GM12878 (cell line): ENCODE measurements around the gene ANKMY1. TPM values are rescaled to one million over a fixed set of nuclear protein-coding genes. Genes with fewer than 3 reads are reported as not detected.

ENCODE experiments used
- HSF1 ChIP-seq: fragments of 150-350 bp; IDR thresholded peaks from 2 replicates; pipeline ENCODE4 v1.6.1; 2014; ENCODE audit warnings: mild to moderate bottlenecking, low read depth, low read length
- IRF4 ChIP-seq: IDR thresholded peaks from 2 replicates; pipeline ENCODE4 v1.6.1; 2011; ENCODE audit warnings: low read depth, low read length
- MEF2A ChIP-seq: IDR thresholded peaks from 2 replicates; pipeline ENCODE4 v1.6.1; 2011; ENCODE audit warnings: low read depth, mild to moderate bottlenecking, low read length, moderate library complexity; ENCODE audit not compliant: insufficient read depth
- MLLT1 ChIP-seq: fragments of 450-650 bp; IDR thresholded peaks from 2 replicates; pipeline ENCODE4 v1.6.1; 2016; ENCODE audit warnings: mild to moderate bottlenecking
- MTA3 ChIP-seq: IDR thresholded peaks from 2 replicates; pipeline ENCODE4 v1.6.1; 2012; ENCODE audit warnings: low read length, inconsistent platforms, borderline replicate concordance
- NR2C2 ChIP-seq: IDR thresholded peaks from 2 replicates; pipeline ENCODE4 v1.6.1; 2011; ENCODE audit warnings: borderline replicate concordance, low read depth; ENCODE audit not compliant: control insufficient read depth, insufficient read length
- SRF ChIP-seq, 2 experiments: IDR thresholded peaks; 2 replicates each; pipeline ENCODE4 v1.6.1; 2011; ENCODE audit warnings: low read depth in 2 of 2, low read length in 2 of 2, mild to moderate bottlenecking in 1 of 2, moderate library complexity in 1 of 2
- STAT1 ChIP-seq: fragments of 450-650 bp; conservative IDR thresholded peaks from 2 replicates; pipeline ENCODE4 v1.6.1; 2014; ENCODE audit warnings: antibody characterized with exemption, mild to moderate bottlenecking
- TAF1 ChIP-seq: IDR thresholded peaks from 2 replicates; pipeline ENCODE4 v1.6.1; 2011; ENCODE audit warnings: mild to moderate bottlenecking, low read depth, low read length, borderline replicate concordance
- USF2 ChIP-seq: IDR thresholded peaks from 2 replicates; pipeline ENCODE4 v1.6.1; 2011; ENCODE audit warnings: low read depth, low read length, improper control_type of control experiment, borderline replicate concordance
- polyA plus RNA-seq, 11 experiments: library from polyadenylated mRNA; depleted of rRNA in 4 of 11; unstranded in 6 of 11; stranded (reverse) in 5 of 11; fragments of >200 nt; fragmentation: Nextera tagmentation in 4 of 11; fragmentation: Illumina TruSeq in 1 of 11; extraction: Ambion mirVana in 4 of 11; extraction: Trizol in 1 of 11; gene quantifications; 1 replicate in 1 of 11; 2 replicates in 10 of 11; pipeline versions ENCODE4 v1.2.1 to v1.2.3, GENCODE V29; 2011 to 2016; ENCODE audit warnings: inconsistent platforms in 2 of 11, missing spikeins in 2 of 11, low read depth in 1 of 11
- total RNA-seq, 4 experiments: library from RNA; depleted of rRNA in 3 of 4; stranded (reverse); fragments of >200 nt in 3 of 4; fragmentation: Illumina TruSeq in 1 of 4; extraction: Trizol in 1 of 4; gene quantifications; 2 replicates each; pipeline versions ENCODE4 v1.2.1 to v1.2.3, GENCODE V29; 2013 to 2021

ANKMY1 gene
- total and polyA plus RNA-seq, 10 of the 15 experiments (the other 5 are each of a cell fraction or from before 2014, with no cell fraction given): 1.1 to 15.3 (median 11.1) TPM

- no peak for TF ChIP-seq USF2
- no peak for TF ChIP-seq SRF (IDR thresholded peaks at IDR 0.05; ENCODE audit: low read depth in 2 of 2, low read length in 2 of 2)
- no peak for TF ChIP-seq STAT1
- TF ChIP-seq NR2C2: no peak
- no peak for TF ChIP-seq IRF4
- TF ChIP-seq MTA3: no peak
- TF ChIP-seq MEF2A: no peak
- TF ChIP-seq MLLT1: no peak
- TF ChIP-seq HSF1: no peak
- no peak for TF ChIP-seq TAF1
- TF ChIP-seq, all 136 proteins: peak for 0
Measured at GRCh38 chr2:240538031-240538780, 19.6 kb downstream of the ANKMY1 start (continued).
